Globus pallidus (tissue), 1 donor: ENCODE results near the gene KIAA1549.

ENCODE experiments used
- DNase-seq: peaks from one replicate; pipeline ENCODE4 v3.0.0-alpha.2; 2015; ENCODE audit warnings: low spot score

Gene KIAA1549

GRCh38 chr7:138852469-138852868 lies 128.7 kb downstream of the KIAA1549 start:
- no peak for DNase-seq

GRCh38 chr7:138849701-138850100 lies 131.5 kb downstream of the KIAA1549 start:
- DNase-seq = no peak

GRCh38 chr7:138848056-138848980 lies 132.9 kb downstream of the KIAA1549 start:
- DNase-seq = no peak

GRCh38 chr7:138845711-138846110 lies 135.5 kb downstream of the KIAA1549 start:
- DNase-seq = no peak

- no peak for DNase-seq
These were observed 137.3 kb downstream of the KIAA1549 start for GRCh38 chr7:138843632-138844580.

- no peak for DNase-seq
These were observed 139.1 kb downstream of the KIAA1549 start for GRCh38 chr7:138842111-138842510.

- no peak for DNase-seq
These were observed 143.0 kb downstream of the KIAA1549 start for GRCh38 chr7:138838166-138838565.

GRCh38 chr7:138837627-138838026 lies 143.6 kb downstream of the KIAA1549 start:
- DNase-seq = no peak

GRCh38 chr7:138835087-138835486 lies 146.1 kb downstream of the KIAA1549 start:
- no peak for DNase-seq

GRCh38 chr7:138834583-138834982 lies 146.6 kb downstream of the KIAA1549 start:
- DNase-seq = no peak

- no peak for DNase-seq
These were observed 147.6 kb downstream of the KIAA1549 start for GRCh38 chr7:138833596-138833995.

GRCh38 chr7:138832966-138833365 lies 148.2 kb downstream of the KIAA1549 start:
- DNase-seq = no peak

- no peak for DNase-seq
These were observed 151.9 kb downstream of the KIAA1549 start for GRCh38 chr7:138829335-138829734.

GRCh38 chr7:138828302-138828701 lies 152.9 kb downstream of the KIAA1549 start:
- DNase-seq = no peak

- no peak for DNase-seq
These were observed 156.0 kb downstream of the KIAA1549 start for GRCh38 chr7:138825049-138825721.

GRCh38 chr7:138822867-138823535 lies 158.2 kb downstream of the KIAA1549 start:
- no peak for DNase-seq

- DNase-seq = no peak
These were observed 159.3 kb downstream of the KIAA1549 start for GRCh38 chr7:138821912-138822311.

- no peak for DNase-seq
These were observed 161.6 kb downstream of the KIAA1549 start for GRCh38 chr7:138819625-138820024.

GRCh38 chr7:138816650-138817049 lies 164.5 kb downstream of the KIAA1549 start:
- no peak for DNase-seq

- DNase-seq = no peak
These were observed 166.3 kb downstream of the KIAA1549 start for GRCh38 chr7:138814816-138815332.

- DNase-seq = no peak
These were observed 167.2 kb downstream of the KIAA1549 start for GRCh38 chr7:138813945-138814344.
